ENCODE results near the gene CNOT8. TPM values are rescaled to one million over a fixed set of nuclear protein-coding genes. Genes with fewer than 3 reads are reported as not detected.

Gene CNOT8
- total RNA-seq, 1 donor from 2014 or later: 62.1 TPM

- Histone ChIP-seq H3K27ac (no peak overlapping the region), H3K36me3 (peaks cover 0 to 55% of the 10 kb centered on the region in 2 donors), H3K4me1 (peaks cover 9% of the 10 kb centered on the region), H3K27me3 (no peaks in the 10 kb centered on the region), H3K4me3 (no peak overlapping the region), H3K9me3 (no peaks in the 10 kb centered on the region)
- intact Hi-C loops (cut with DNase I): no loop called here
- TF ChIP-seq POLR2AphosphoS5 (IDR thresholded peaks at IDR 0.05; ENCODE audit: insufficient read depth in 1 of 2, low read depth in 1 of 2): no peak
- TF ChIP-seq POLR2A (IDR thresholded peaks at IDR 0.05): no peak
- DNase-seq (ENCODE audit: extremely low spot score in 2 of 2): no peak
Measured at GRCh38 chr5:154896562-154897165, 38.2 kb downstream of the CNOT8 start.

GRCh38 chr5:154898210-154898609, 39.8 kb downstream of the CNOT8 start:
- Histone ChIP-seq H3K4me3 (no peak overlapping the region), H3K4me1 (peaks cover 9% of the 10 kb centered on the region), H3K36me3 (peaks cover 0 to 56% of the 10 kb centered on the region in 2 donors), H3K9me3 (no peaks in the 10 kb centered on the region), H3K27ac (no peak overlapping the region), H3K27me3 (no peaks in the 10 kb centered on the region)
- no peak for DNase-seq (ENCODE audit: extremely low spot score in 2 of 2)
- intact Hi-C loops (cut with DNase I): no loop called here
- TF ChIP-seq CTCF (IDR thresholded peaks at IDR 0.05): no peak
- no peak for TF ChIP-seq POLR2A (IDR thresholded peaks at IDR 0.05)
- no peak for TF ChIP-seq POLR2AphosphoS5 (IDR thresholded peaks at IDR 0.05; ENCODE audit: insufficient read depth in 1 of 2, low read depth in 1 of 2)

- Histone ChIP-seq H3K4me3 (no peak overlapping the region), H3K9me3 (no peaks in the 10 kb centered on the region), H3K36me3 (peaks cover 0 to 59% of the 10 kb centered on the region in 2 donors), H3K27me3 (no peaks in the 10 kb centered on the region), H3K27ac (peak overlapping the region; percentile 59), H3K4me1 (peaks cover 9% of the 10 kb centered on the region)
- no peak for DNase-seq (ENCODE audit: extremely low spot score in 2 of 2)
- intact Hi-C loops (cut with DNase I): no loop called here
- no peak for TF ChIP-seq POLR2AphosphoS5 (IDR thresholded peaks at IDR 0.05; ENCODE audit: insufficient read depth in 1 of 2, low read depth in 1 of 2)
- no peak for TF ChIP-seq CTCF (IDR thresholded peaks at IDR 0.05)
Measured at GRCh38 chr5:154899151-154899816, 40.9 kb downstream of the CNOT8 start.

GRCh38 chr5:154900066-154900465, 41.6 kb downstream of the CNOT8 start:
- intact Hi-C loops (cut with DNase I): no loop called here
- Histone ChIP-seq H3K27me3 (no peaks in the 10 kb centered on the region), H3K9me3 (no peaks in the 10 kb centered on the region), H3K4me1 (peaks cover 9% of the 10 kb centered on the region), H3K27ac (peak overlapping the region; percentile 52), H3K4me3 (no peak overlapping the region), H3K36me3 (peaks cover 0 to 64% of the 10 kb centered on the region in 2 donors)
- no peak for DNase-seq (ENCODE audit: extremely low spot score in 2 of 2)
- TF ChIP-seq CTCF (IDR thresholded peaks at IDR 0.05): no peak
- no peak for TF ChIP-seq POLR2AphosphoS5 (IDR thresholded peaks at IDR 0.05; ENCODE audit: insufficient read depth in 1 of 2, low read depth in 1 of 2)
- TF ChIP-seq POLR2A (IDR thresholded peaks at IDR 0.05): no peak

- intact Hi-C loops (cut with DNase I): no loop called here
Measured at GRCh38 chr5:154901276-154901675, 42.8 kb downstream of the CNOT8 start.

More at GRCh38 chr5:154901276-154901675, 42.8 kb downstream of the CNOT8 start:
- peaks cover 0 to 61% of the 10 kb centered on the region in 2 donors for H3K36me3 ChIP-seq
- no peak overlapping the region for H3K27ac ChIP-seq
- DNase-seq (ENCODE audit: extremely low spot score in 2 of 2): no peak
- H3K4me1 ChIP-seq: peaks cover 9% of the 10 kb centered on the region
- no peaks in the 10 kb centered on the region for H3K9me3 ChIP-seq
- H3K4me3 ChIP-seq: no peak overlapping the region
- TF ChIP-seq POLR2AphosphoS5 (IDR thresholded peaks at IDR 0.05; ENCODE audit: insufficient read depth in 1 of 2, low read depth in 1 of 2): no peak
- no peak for TF ChIP-seq POLR2A (IDR thresholded peaks at IDR 0.05)
- no peak for TF ChIP-seq CTCF (IDR thresholded peaks at IDR 0.05)
- H3K27me3 ChIP-seq: no peaks in the 10 kb centered on the region
